Uterus (tissue), 4 donors: ENCODE results near the gene MYMX. TPM values are rescaled to one million over a fixed set of nuclear protein-coding genes. Genes with fewer than 3 reads are reported as not detected.

Experiments
- DNase-seq, 2 donors: peaks; one replicate each; pipeline ENCODE4 v3.0.0-alpha.2; 2019 to 2020
- H3K27ac ChIP-seq, 2 donors: fragments of 200-600 bp; sonication (generic); 1 replicate in 1 of 2; 2 replicates in 1 of 2; pipeline ENCODE4 v1.5.1; 2016 to 2018
- H3K27me3 ChIP-seq, 2 donors: fragments of 200-600 bp; sonication (generic); one replicate each; pipeline ENCODE4 v1.5.1; 2018 to 2019; ENCODE audit warnings: control low read depth in 1 of 2
- H3K36me3 ChIP-seq, 2 donors: fragments of 200-600 bp; sonication (generic); one replicate each; pipeline ENCODE4 v1.5.1; 2019; ENCODE audit warnings: control low read depth in 1 of 2
- H3K4me1 ChIP-seq, 2 donors: fragments of 200-600 bp; sonication (generic); one replicate each; pipeline ENCODE4 v1.5.1; 2018 to 2019; ENCODE audit warnings: control low read depth in 1 of 2
- H3K4me3 ChIP-seq, 2 donors: fragments of 200-600 bp; sonication (generic); 1 replicate in 1 of 2; 2 replicates in 1 of 2; pipeline ENCODE4 v1.5.1; 2018 to 2019; ENCODE audit warnings: mild to moderate bottlenecking in 1 of 2
- H3K9me3 ChIP-seq, 2 donors: fragments of 200-600 bp; sonication (generic); one replicate each; pipeline ENCODE4 v1.5.1; 2019; ENCODE audit warnings: control low read depth in 1 of 2
- POLR2A ChIP-seq, 2 donors: fragments of 450-650 bp; IDR thresholded peaks; one replicate each; pipeline ENCODE4 v1.6.1; 2016; ENCODE audit warnings: antibody characterized with exemption in 2 of 2, mild to moderate bottlenecking in 1 of 2, moderate library complexity in 1 of 2
- intact Hi-C: fragments of 100-400 bp; cut with DNase I; formaldehyde crosslinking; loops from one replicate; pipeline ENCODE4 v1.15.1; 2023; ENCODE audit warnings: low total_unique reads
- total RNA-seq, 4 donors: library from RNA; depleted of rRNA in 3 of 4; stranded (reverse); fragments of >200 nt in 3 of 4; gene quantifications; one replicate each; pipeline versions ENCODE4 v1.1.0 to v1.2.4, GENCODE V29; 2014 to 2023
- TF ChIP-seq, protein P1 (sequence below), 4 experiments: fragments of 200-600 bp in 2 of 4; fragments of 450-650 bp in 2 of 4; sonication (generic) in 2 of 4; IDR thresholded peaks; one replicate each; pipeline ENCODE4 v1.5.1; 2016 to 2019; ENCODE audit warnings: antibody characterized with exemption in 4 of 4, mild to moderate bottlenecking in 2 of 4, moderate library complexity in 1 of 4
- donor health status: DM: yes; HTN: yes; CAD: no.

The MYMX gene
- total RNA-seq, 4 donors from 2014 or later: not detected

DNA sequence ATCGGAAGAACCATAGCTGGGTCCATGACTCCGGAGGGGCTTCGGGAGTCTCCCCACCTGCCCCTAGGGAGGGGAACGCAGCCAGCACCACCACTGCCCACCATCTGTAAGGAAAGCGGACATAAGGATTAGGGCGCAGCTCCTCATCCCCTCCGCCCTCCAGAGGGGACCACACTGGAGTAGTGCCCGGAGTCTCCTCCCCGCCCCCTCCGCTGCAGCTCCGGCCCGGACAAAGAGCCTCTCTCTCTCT is 40.0 kb downstream of the MYMX start:
- intact Hi-C loops: no loop called here
- Histone ChIP-seq H3K27ac (peak overlapping the region; percentile 90 to 96), H3K9me3 (no peaks in the 10 kb centered on the region), H3K4me3 (peak overlapping the region; percentile 62 to 89), H3K27me3 (no peaks in the 10 kb centered on the region), H3K4me1 (peaks cover 0 to 6% of the 10 kb centered on the region in 2 donors), H3K36me3 (no peaks in the 10 kb centered on the region)
- DNase-seq: peak in 1 of 2 donors; percentile 61
- TF ChIP-seq, protein P1, sequence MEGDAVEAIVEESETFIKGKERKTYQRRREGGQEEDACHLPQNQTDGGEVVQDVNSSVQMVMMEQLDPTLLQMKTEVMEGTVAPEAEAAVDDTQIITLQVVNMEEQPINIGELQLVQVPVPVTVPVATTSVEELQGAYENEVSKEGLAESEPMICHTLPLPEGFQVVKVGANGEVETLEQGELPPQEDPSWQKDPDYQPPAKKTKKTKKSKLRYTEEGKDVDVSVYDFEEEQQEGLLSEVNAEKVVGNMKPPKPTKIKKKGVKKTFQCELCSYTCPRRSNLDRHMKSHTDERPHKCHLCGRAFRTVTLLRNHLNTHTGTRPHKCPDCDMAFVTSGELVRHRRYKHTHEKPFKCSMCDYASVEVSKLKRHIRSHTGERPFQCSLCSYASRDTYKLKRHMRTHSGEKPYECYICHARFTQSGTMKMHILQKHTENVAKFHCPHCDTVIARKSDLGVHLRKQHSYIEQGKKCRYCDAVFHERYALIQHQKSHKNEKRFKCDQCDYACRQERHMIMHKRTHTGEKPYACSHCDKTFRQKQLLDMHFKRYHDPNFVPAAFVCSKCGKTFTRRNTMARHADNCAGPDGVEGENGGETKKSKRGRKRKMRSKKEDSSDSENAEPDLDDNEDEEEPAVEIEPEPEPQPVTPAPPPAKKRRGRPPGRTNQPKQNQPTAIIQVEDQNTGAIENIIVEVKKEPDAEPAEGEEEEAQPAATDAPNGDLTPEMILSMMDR (IDR thresholded peaks at IDR 0.05): no peak
- TF ChIP-seq POLR2A (IDR thresholded peaks at IDR 0.05): no peak

DNA sequence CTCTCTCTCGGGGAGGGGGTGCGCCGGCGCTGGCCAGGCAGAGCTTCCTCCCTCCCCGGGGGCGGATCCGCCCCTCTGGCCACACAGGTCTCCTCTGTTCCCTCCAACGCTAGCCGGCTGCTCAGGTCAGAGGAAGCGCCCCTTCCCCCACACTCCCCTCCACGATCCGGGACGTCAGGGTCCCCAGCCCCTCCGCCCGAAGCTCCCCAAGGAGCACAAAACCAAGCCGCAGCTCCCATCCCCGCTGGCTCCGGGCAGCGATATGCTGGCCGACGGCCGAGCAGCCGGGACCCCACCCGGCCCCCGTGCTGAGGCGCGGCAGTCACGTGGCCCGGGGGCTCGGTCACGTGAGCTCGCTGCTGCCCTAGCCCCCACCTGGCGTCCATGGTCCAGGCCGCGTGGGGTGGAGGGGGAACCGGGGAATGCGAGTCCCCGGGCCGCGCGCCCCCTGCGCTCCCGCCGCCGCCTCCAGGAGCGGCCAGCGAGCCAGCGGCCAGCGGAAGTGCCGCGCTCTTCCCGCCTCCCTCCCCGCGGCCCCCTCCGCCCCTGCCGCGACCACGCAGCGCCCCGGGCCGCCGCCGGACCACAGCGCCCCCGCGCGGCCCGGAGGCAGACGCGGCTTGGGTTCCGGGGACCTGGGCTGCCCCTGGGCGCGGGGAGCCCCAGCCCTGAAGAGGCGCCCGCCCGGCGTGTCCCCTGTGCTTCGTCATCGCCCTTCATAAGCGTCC is 40.5 kb downstream of the MYMX start, which contains the start of gene SLC35B2:
TSS of gene SLC35B2 (minus strand) at position 504 of the 728 bp plus-strand sequence. CDS start at position 386, 118 bp downstream.
- no peaks in the 10 kb centered on the region for H3K27me3 ChIP-seq
- intact Hi-C loops: no loop called here
- no peaks in the 10 kb centered on the region for H3K9me3 ChIP-seq
- TF ChIP-seq, protein P1 (IDR thresholded peaks at IDR 0.05): peak; percentile 50 to 93 (median 89)
- peak; percentile 52 to 87 for TF ChIP-seq POLR2A (IDR thresholded peaks at IDR 0.05)
- no peaks in the 10 kb centered on the region for H3K36me3 ChIP-seq
- peaks cover 0 to 6% of the 10 kb centered on the region in 2 donors for H3K4me1 ChIP-seq
- peak within 1 kb of the TSS; percentile 62 to 89 for H3K4me3 ChIP-seq
- peak within 1 kb of the TSS; percentile 90 to 96 for H3K27ac ChIP-seq
- DNase-seq: peak; percentile 57 to 74

DNA sequence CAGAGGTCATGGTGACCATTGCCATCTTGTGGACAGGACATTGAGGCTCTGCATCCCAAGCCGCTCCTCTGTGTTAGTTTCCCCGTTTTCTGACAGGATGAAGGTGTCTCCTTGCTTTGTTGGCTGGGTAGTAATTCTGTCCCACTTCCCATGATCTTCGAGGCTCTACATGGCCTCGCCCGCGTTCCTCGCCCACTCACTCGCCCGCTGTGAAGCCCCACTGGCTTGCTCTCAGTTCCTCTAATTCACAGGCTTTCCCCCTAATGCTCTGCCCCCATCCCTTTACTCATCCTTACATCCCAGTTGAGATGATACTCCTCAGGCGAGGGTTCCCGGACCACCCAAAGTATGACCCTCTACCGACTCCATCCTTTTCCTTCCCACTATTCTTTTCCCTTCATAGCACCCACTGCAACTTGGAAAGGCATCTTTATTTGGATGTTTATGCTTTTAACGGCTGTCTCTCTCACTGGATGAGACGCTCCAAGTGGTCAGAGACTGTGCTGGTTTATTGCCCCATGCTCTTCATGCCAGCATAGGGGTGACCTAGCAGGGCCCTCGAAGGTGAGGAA is 41.1 kb downstream of the MYMX start:
- H3K36me3 ChIP-seq: no peaks in the 10 kb centered on the region
- peak overlapping the region; percentile 90 to 96 for H3K27ac ChIP-seq
- H3K4me3 ChIP-seq: peak overlapping the region; percentile 62 to 89
- peaks cover 0 to 13% of the 10 kb centered on the region in 2 donors for H3K4me1 ChIP-seq
- intact Hi-C loops: no loop called here
- no peaks in the 10 kb centered on the region for H3K9me3 ChIP-seq
- TF ChIP-seq, protein P1 (IDR thresholded peaks at IDR 0.05): no peak
- TF ChIP-seq POLR2A (IDR thresholded peaks at IDR 0.05): no peak
- no peaks in the 10 kb centered on the region for H3K27me3 ChIP-seq
- DNase-seq: no peak

DNA sequence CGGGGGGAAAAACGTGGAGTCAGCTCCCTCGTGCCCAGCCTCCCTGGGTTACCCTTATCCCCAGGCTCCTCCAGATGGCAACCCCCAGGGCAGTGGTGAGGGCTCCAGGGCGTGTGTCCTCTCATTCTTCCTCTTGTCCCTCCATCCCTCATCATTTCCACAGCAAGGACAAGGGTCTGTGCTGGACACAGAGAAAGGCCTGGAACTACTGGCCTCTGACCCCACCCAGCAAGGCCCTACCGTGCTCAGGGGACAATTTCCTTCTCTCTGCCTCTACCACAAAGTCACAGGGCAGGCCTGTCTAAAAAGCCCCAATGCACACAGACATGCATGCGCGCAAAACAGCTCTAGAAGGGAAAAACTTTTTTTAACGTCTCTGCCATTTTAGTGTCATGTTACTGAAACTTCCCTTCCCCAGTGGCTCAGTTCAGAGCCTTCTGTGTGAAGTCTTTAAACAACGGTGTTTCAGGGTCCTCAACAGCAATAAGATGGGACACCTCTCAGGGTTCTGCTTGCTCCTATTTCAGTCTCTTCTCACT is 41.7 kb downstream of the MYMX start:
- TF ChIP-seq, protein P1 (IDR thresholded peaks at IDR 0.05): no peak
- no peak for TF ChIP-seq POLR2A (IDR thresholded peaks at IDR 0.05)
- H3K4me3 ChIP-seq: no peak overlapping the region
- no peaks in the 10 kb centered on the region for H3K9me3 ChIP-seq
- intact Hi-C loops: no loop called here
- DNase-seq: peak in 1 of 2 donors; percentile 14
- no peaks in the 10 kb centered on the region for H3K27me3 ChIP-seq
- H3K27ac ChIP-seq: peak overlapping the region; percentile 90 to 96
- H3K4me1 ChIP-seq: peaks cover 0 to 15% of the 10 kb centered on the region in 2 donors
- no peaks in the 10 kb centered on the region for H3K36me3 ChIP-seq

DNA sequence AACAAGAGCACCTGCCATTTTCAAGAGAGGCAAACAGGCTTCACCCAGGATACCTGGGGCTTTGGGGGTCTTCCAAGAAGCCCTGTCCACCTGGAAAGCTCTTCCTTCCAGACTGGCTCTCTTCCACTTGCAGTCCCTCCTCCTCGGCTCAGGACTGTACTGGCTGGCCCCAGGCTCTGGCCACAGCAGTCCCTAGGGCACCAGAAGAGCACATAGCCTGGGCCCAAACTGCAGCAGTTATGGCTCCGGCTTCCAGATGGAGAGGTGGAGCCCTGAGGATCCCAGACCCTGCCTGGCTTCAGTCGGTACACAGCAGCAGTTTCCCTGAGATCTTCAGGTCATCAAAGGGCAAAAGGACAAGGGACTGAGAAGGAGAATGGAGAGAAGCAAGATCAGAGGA is 42.2 kb downstream of the MYMX start:
- H3K36me3 ChIP-seq: no peaks in the 10 kb centered on the region
- intact Hi-C loops: no loop called here
- H3K27me3 ChIP-seq: no peaks in the 10 kb centered on the region
- H3K9me3 ChIP-seq: no peaks in the 10 kb centered on the region
- no peak for DNase-seq
- TF ChIP-seq POLR2A (IDR thresholded peaks at IDR 0.05): no peak
- TF ChIP-seq, protein P1 (IDR thresholded peaks at IDR 0.05): no peak
- no peak overlapping the region for H3K4me3 ChIP-seq
- no peak overlapping the region for H3K27ac ChIP-seq
- H3K4me1 ChIP-seq: peaks cover 0 to 21% of the 10 kb centered on the region in 2 donors
